Neural progenitor cell (in vitro differentiated cells): ENCODE results near the gene TRIM44.

Experiments used
- EZH2 ChIP-seq: fragments of 200-600 bp; sonication (generic); IDR thresholded peaks from 2 replicates; pipeline ENCODE4 v1.6.1; 2017; ENCODE audit warnings: antibody characterized with exemption, mild to moderate bottlenecking, moderate library complexity
- EZH2phosphoT487 ChIP-seq: fragments of 200-600 bp; sonication (generic); IDR thresholded peaks from 2 replicates; pipeline ENCODE4 v1.6.1; 2017; ENCODE audit warnings: antibody characterized with exemption
- TF ChIP-seq, protein P1 (sequence below): fragments of 200-600 bp; sonication (generic); IDR thresholded peaks from 2 replicates; pipeline ENCODE4 v1.5.1; 2017; ENCODE audit warnings: antibody characterized with exemption, mild to moderate bottlenecking

DNA sequence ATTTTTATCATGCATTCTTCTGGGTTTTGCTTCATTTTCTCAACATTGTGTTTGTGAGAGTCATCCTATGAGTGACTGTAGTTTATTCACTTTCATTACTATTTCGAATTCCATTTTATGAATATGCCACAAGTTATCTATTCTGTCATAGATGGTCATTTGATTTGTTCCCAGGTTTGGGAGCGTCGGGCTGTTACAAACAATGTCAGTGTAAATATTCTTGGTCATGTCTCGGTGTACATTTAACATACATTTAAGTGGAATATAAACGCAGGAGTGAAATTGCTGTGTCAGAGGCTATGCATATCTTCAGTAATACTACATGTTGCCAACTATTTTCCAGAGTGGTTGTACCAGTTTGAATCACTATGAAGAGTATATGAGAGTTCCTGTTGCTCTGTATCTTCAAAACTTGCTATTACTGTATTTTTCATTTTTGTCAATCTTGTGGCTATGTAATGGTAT lies 2.4 kb downstream of the TRIM44 start:
- TF ChIP-seq, protein P1, sequence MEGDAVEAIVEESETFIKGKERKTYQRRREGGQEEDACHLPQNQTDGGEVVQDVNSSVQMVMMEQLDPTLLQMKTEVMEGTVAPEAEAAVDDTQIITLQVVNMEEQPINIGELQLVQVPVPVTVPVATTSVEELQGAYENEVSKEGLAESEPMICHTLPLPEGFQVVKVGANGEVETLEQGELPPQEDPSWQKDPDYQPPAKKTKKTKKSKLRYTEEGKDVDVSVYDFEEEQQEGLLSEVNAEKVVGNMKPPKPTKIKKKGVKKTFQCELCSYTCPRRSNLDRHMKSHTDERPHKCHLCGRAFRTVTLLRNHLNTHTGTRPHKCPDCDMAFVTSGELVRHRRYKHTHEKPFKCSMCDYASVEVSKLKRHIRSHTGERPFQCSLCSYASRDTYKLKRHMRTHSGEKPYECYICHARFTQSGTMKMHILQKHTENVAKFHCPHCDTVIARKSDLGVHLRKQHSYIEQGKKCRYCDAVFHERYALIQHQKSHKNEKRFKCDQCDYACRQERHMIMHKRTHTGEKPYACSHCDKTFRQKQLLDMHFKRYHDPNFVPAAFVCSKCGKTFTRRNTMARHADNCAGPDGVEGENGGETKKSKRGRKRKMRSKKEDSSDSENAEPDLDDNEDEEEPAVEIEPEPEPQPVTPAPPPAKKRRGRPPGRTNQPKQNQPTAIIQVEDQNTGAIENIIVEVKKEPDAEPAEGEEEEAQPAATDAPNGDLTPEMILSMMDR, result no peak
- no peak for TF ChIP-seq EZH2phosphoT487
- no peak for TF ChIP-seq EZH2
